Activated CD4-positive, alpha-beta T cell treated with anti-CD3 and anti-CD28 coated beads, Interleukin-2, amount 50 U/mL, for 4 hours (primary cell): ENCODE measurements around the gene NGFR.

Source experiments
- DNase-seq, 2 experiments: peaks; one replicate each; pipeline ENCODE4 v3.0.0-alpha.2; 2020

NGFR gene

GRCh38 chr17:49469831-49470810 is 25.0 kb upstream of the NGFR start:
- DNase-seq = no peak

- DNase-seq = no peak
Observed at GRCh38 chr17:49471089-49471683, 23.9 kb upstream of the NGFR start.

GRCh38 chr17:49471769-49472168 is 23.3 kb upstream of the NGFR start:
- DNase-seq = no peak

GRCh38 chr17:49472527-49472926 is 22.6 kb upstream of the NGFR start:
- no peak for DNase-seq

- no peak for DNase-seq
Observed at GRCh38 chr17:49473900-49474751, 21.0 kb upstream of the NGFR start.

- no peak for DNase-seq
Observed at GRCh38 chr17:49477709-49478108, 17.4 kb upstream of the NGFR start.

- DNase-seq = no peak
Observed at GRCh38 chr17:49480836-49481615, 14.1 kb upstream of the NGFR start.

- no peak for DNase-seq
Observed at GRCh38 chr17:49482144-49482817, 12.8 kb upstream of the NGFR start.

GRCh38 chr17:49483599-49484509 is 11.2 kb upstream of the NGFR start:
- DNase-seq = no peak

GRCh38 chr17:49484588-49484987 is 10.5 kb upstream of the NGFR start:
- no peak for DNase-seq

- no peak for DNase-seq
Observed at GRCh38 chr17:49486012-49486641, 9.0 kb upstream of the NGFR start.

GRCh38 chr17:49487183-49487582 is 7.9 kb upstream of the NGFR start:
- no peak for DNase-seq

GRCh38 chr17:49488612-49489011 is 6.5 kb upstream of the NGFR start:
- no peak for DNase-seq

GRCh38 chr17:49489348-49489747 is 5.7 kb upstream of the NGFR start:
- DNase-seq = no peak

- DNase-seq = no peak
Observed at GRCh38 chr17:49490276-49490675, 4.8 kb upstream of the NGFR start.

- no peak for DNase-seq
Observed at GRCh38 chr17:49491192-49491769, 3.8 kb upstream of the NGFR start.

GRCh38 chr17:49494399-49494985 is 601 bp upstream of the NGFR start:
- DNase-seq = no peak

- no peak for DNase-seq
Observed at GRCh38 chr17:49495842-49496182, 719 bp downstream of the NGFR start.

- peak; percentile 80 to 81 for DNase-seq
Observed at GRCh38 chr17:49496183-49496866, 1.2 kb downstream of the NGFR start.
